ENCODE results near the gene SART1.
"Not testable (repeated sequence)": the region's sequence is repeated elsewhere in the genome, so short reads cannot be mapped to it uniquely, and the experiment has no call there.

Gene SART1

DNA sequence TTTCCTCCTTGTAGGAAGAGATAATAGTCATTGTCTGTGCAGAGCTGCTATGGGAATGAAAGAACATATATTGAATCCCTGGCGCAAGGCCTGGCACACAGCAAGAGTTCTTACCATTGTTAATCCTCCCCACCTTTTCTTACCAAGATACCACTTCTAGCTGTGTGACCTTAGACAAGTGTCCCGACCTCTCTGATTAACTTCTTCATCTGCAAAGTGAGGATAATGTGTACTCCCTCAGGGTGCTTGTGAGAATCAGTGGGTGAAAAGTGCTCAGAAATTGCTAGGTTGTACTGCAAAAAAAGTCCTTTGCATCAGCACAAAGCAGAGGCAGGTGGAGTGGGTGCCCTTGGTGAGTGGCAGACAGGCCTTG, 46.5 kb downstream of the SART1 start:
- H2BK12ac ChIP-seq (ENCODE audit: low read length in 2 of 2): no peak overlapping the region
- H2AFZ ChIP-seq (ENCODE audit: low read depth, low read length): no peak overlapping the region
- H3K27me3 ChIP-seq (ENCODE audit: control insufficient read depth in 1 of 2, insufficient read depth in 1 of 2, low read length in 2 of 2): peaks cover 4 to 18% of the 10 kb centered on the region in 2 experiments
- H3K4me1 ChIP-seq (ENCODE audit: control insufficient read depth, insufficient read depth, low read depth, low read length): peaks cover 21% of the 10 kb centered on the region
- no peak overlapping the region for H4K8ac ChIP-seq (ENCODE audit: low read length)
- peaks cover 22 to 26% of the 10 kb centered on the region in 2 experiments for H3K36me3 ChIP-seq (ENCODE audit: control insufficient read depth in 1 of 2, insufficient read depth in 2 of 2, low read depth in 1 of 2, low read length in 2 of 2)
- WGBS: 69% methylated on average over 2 of the region's 2 CpGs
- H2BK15ac ChIP-seq (ENCODE audit: low read depth, poor library complexity, severe bottlenecking): no peak overlapping the region
- H3K14ac ChIP-seq (ENCODE audit: low read length in 2 of 2): no peak overlapping the region
- H3K23ac ChIP-seq (ENCODE audit: low read length in 2 of 2): no peak overlapping the region
- peaks cover 7% of the 10 kb centered on the region for H3K79me1 ChIP-seq (replicated peaks; ENCODE audit: low read length, poor library complexity, severe bottlenecking)
- no peak overlapping the region for H2BK5ac ChIP-seq (ENCODE audit: low read depth, low read length, poor library complexity, severe bottlenecking)
- no peak for DNase-seq
- no peaks in the 10 kb centered on the region for H3K9me3 ChIP-seq (ENCODE audit: control insufficient read depth, low read length)
- H3K18ac ChIP-seq (ENCODE audit: low read depth in 1 of 2, low read length in 2 of 2): no peak overlapping the region
- H3K9ac ChIP-seq (ENCODE audit: low read length): no peak overlapping the region
- H2AK5ac ChIP-seq (ENCODE audit: low read length, severe bottlenecking): no peak overlapping the region
- H3K4me3 ChIP-seq (ENCODE audit: insufficient read depth in 1 of 2, low read depth in 1 of 2, low read length in 2 of 2): no peak overlapping the region
- no peak overlapping the region for H3K4me2 ChIP-seq (ENCODE audit: low read length, poor library complexity, severe bottlenecking)
- H3K27ac ChIP-seq (ENCODE audit: low read length, poor library complexity, severe bottlenecking): no peak overlapping the region
- no peak overlapping the region for H3K4ac ChIP-seq (ENCODE audit: low read depth in 1 of 2, low read length in 2 of 2)
- H2BK120ac ChIP-seq (ENCODE audit: low read depth, low read length): no peak overlapping the region
- H4K91ac ChIP-seq (ENCODE audit: low read length): no peak overlapping the region

DNA sequence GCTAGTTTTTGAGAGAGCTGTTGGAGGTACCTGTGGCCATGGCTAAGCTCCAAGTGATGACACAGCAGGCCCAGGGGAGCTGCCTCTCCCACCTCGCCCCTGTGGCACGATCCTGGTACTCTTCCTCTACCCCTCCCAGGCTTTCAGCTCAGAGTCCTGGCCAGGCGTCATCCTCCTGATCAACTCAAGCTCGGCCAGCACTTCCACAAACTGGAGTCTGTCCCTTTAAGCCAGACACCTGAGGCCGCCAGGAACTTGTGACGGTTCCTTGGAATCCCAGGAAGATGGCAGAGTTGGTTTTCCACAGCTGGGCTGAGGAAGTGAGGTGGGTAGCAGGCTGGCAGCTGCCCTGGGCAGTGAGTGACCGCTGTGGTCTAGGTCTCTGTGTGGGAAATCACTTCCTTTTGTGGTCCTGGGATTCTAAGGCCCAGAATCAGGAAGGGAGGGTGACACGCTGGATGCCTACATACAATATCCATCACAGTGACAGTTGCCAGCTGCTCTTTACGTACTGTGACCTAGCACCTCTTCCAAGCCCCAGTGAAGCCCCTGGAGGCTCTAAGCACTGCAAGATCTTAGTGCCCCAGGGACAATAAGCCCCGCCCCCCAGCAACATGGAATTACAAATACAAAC, 47.1 kb downstream of the SART1 start:
- Histone ChIP-seq H3K4me2 (ENCODE audit: low read length, poor library complexity, severe bottlenecking) (no peak overlapping the region), H2BK12ac (ENCODE audit: low read length in 2 of 2) (peak overlapping the region in 1 of 2 experiments; percentile 21), H2BK15ac (ENCODE audit: low read depth, poor library complexity, severe bottlenecking) (no peak overlapping the region), H4K91ac (ENCODE audit: low read length) (no peak overlapping the region), H3K18ac (ENCODE audit: low read depth in 1 of 2, low read length in 2 of 2) (no peak overlapping the region), H2AK5ac (ENCODE audit: low read length, severe bottlenecking) (no peak overlapping the region), H3K27me3 (ENCODE audit: control insufficient read depth in 1 of 2, insufficient read depth in 1 of 2, low read length in 2 of 2) (peaks cover 4 to 20% of the 10 kb centered on the region in 2 experiments), H3K27ac (ENCODE audit: low read length, poor library complexity, severe bottlenecking) (no peak overlapping the region), H2AFZ (ENCODE audit: low read depth, low read length) (peak overlapping the region; percentile 54), H2BK120ac (ENCODE audit: low read depth, low read length) (no peak overlapping the region), H4K8ac (ENCODE audit: low read length) (peak overlapping the region; percentile 45), H3K79me1 (replicated peaks; ENCODE audit: low read length, poor library complexity, severe bottlenecking) (peaks cover 7% of the 10 kb centered on the region), H3K36me3 (ENCODE audit: control insufficient read depth in 1 of 2, insufficient read depth in 2 of 2, low read depth in 1 of 2, low read length in 2 of 2) (peaks cover 22 to 25% of the 10 kb centered on the region in 2 experiments), H3K4me1 (ENCODE audit: control insufficient read depth, insufficient read depth, low read depth, low read length) (peaks cover 17% of the 10 kb centered on the region), H3K23ac (ENCODE audit: low read length in 2 of 2) (no peak overlapping the region), H3K4me3 (ENCODE audit: insufficient read depth in 1 of 2, low read depth in 1 of 2, low read length in 2 of 2) (no peak overlapping the region), H2BK5ac (ENCODE audit: low read depth, low read length, poor library complexity, severe bottlenecking) (no peak overlapping the region), H3K4ac (ENCODE audit: low read depth in 1 of 2, low read length in 2 of 2) (no peak overlapping the region), H3K9ac (ENCODE audit: low read length) (no peak overlapping the region), H3K9me3 (ENCODE audit: control insufficient read depth, low read length) (no peaks in the 10 kb centered on the region), H3K14ac (ENCODE audit: low read length in 2 of 2) (no peak overlapping the region)
- DNase-seq: no peak
- WGBS: 67% methylated on average over 8 of the region's 10 CpGs

DNA sequence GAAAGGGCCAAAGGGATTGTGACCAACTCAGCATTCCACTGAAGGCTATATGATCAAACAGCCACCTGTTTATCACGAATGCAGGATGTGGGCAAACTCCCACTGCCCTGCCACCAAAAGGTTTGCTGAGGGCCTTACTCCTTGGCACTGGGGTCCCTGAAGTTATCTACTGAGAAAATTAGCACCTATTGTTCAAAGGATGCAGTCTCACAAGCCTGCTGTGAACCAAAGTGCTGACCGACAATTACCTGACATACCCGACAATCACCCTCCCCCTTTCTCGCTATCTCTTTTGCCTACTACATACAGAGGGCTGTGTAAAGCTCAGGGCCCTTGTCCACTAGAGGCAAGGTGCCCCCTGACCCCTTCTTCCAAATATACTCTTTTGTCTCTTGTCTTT, 48.5 kb downstream of the SART1 start:
- H3K79me1 ChIP-seq (replicated peaks; ENCODE audit: low read length, poor library complexity, severe bottlenecking); H4K8ac ChIP-seq (ENCODE audit: low read length); H2BK12ac ChIP-seq (ENCODE audit: low read length in 2 of 2); H2BK15ac ChIP-seq (ENCODE audit: low read depth, poor library complexity, severe bottlenecking); H3K18ac ChIP-seq (ENCODE audit: low read depth in 1 of 2, low read length in 2 of 2); H2AK5ac ChIP-seq (ENCODE audit: low read length, severe bottlenecking); H2BK5ac ChIP-seq (ENCODE audit: low read depth, low read length, poor library complexity, severe bottlenecking); H2AFZ ChIP-seq (ENCODE audit: low read depth, low read length); H3K9ac ChIP-seq (ENCODE audit: low read length); H3K4me2 ChIP-seq (ENCODE audit: low read length, poor library complexity, severe bottlenecking); H3K14ac ChIP-seq (ENCODE audit: low read length in 2 of 2); H3K4ac ChIP-seq (ENCODE audit: low read depth in 1 of 2, low read length in 2 of 2); H4K91ac ChIP-seq (ENCODE audit: low read length); H2BK120ac ChIP-seq (ENCODE audit: low read depth, low read length); H3K4me3 ChIP-seq (ENCODE audit: insufficient read depth in 1 of 2, low read depth in 1 of 2, low read length in 2 of 2); H3K23ac ChIP-seq (ENCODE audit: low read length in 2 of 2); DNase-seq; H3K27ac ChIP-seq (ENCODE audit: low read length, poor library complexity, severe bottlenecking); H3K9me3 ChIP-seq (ENCODE audit: control insufficient read depth, low read length): not testable (repeated sequence)
- H3K27me3 ChIP-seq (ENCODE audit: control insufficient read depth in 1 of 2, insufficient read depth in 1 of 2, low read length in 2 of 2): peaks cover 4 to 20% of the 10 kb centered on the region in 2 experiments
- H3K4me1 ChIP-seq (ENCODE audit: control insufficient read depth, insufficient read depth, low read depth, low read length): peaks cover 20% of the 10 kb centered on the region
- WGBS: 39% methylated on average over 4 of the region's 4 CpGs
- H3K36me3 ChIP-seq (ENCODE audit: control insufficient read depth in 1 of 2, insufficient read depth in 2 of 2, low read depth in 1 of 2, low read length in 2 of 2): peaks cover 11 to 14% of the 10 kb centered on the region in 2 experiments

DNA sequence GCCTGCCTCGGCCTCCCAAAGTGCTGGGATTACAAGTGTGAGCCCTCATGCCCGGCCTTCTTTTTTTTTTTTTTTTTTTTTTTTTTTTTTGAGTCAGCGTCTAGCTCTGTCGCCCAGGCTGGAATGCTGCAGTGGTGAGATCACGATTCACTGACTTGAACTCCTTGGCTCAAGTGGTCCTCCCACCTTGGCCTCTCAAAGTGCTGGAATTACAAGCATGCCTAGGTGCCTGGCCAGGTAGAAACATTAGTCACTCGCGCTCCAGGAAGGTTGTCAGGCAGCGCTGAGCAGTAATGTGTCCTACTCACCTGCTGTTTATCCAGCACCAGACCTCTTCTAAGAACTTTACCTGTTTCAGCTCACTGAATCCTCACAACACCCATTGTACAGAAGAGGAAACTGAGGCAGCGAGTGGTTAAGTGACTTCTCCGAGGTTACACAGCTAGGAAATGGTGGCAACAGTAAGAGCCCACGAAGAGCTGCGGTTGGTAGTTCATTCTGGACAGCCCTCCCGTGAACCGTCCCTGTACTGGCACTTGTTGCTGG, 49.8 kb downstream of the SART1 start:
- H3K9me3 ChIP-seq (ENCODE audit: control insufficient read depth, low read length): no peaks in the 10 kb centered on the region
- no peak overlapping the region for H2BK120ac ChIP-seq (ENCODE audit: low read depth, low read length)
- no peak overlapping the region for H3K9ac ChIP-seq (ENCODE audit: low read length)
- H3K36me3 ChIP-seq (ENCODE audit: control insufficient read depth in 1 of 2, insufficient read depth in 2 of 2, low read depth in 1 of 2, low read length in 2 of 2): peaks cover 0 to 6% of the 10 kb centered on the region in 2 experiments
- no peak overlapping the region for H3K4me3 ChIP-seq (ENCODE audit: insufficient read depth in 1 of 2, low read depth in 1 of 2, low read length in 2 of 2)
- H4K91ac ChIP-seq (ENCODE audit: low read length): no peak overlapping the region
- WGBS: 46% methylated on average over 14 of the region's 14 CpGs
- H2AFZ ChIP-seq (ENCODE audit: low read depth, low read length): no peak overlapping the region
- H3K4me1 ChIP-seq (ENCODE audit: control insufficient read depth, insufficient read depth, low read depth, low read length): peaks cover 31% of the 10 kb centered on the region
- H2BK15ac ChIP-seq (ENCODE audit: low read depth, poor library complexity, severe bottlenecking): peak overlapping the region; percentile 33
- H3K4me2 ChIP-seq (ENCODE audit: low read length, poor library complexity, severe bottlenecking): no peak overlapping the region
- H3K23ac ChIP-seq (ENCODE audit: low read length in 2 of 2): peak overlapping the region in 1 of 2 experiments; percentile 51
- peak overlapping the region; percentile 30 for H4K8ac ChIP-seq (ENCODE audit: low read length)
- H2BK12ac ChIP-seq (ENCODE audit: low read length in 2 of 2): no peak overlapping the region
- H2AK5ac ChIP-seq (ENCODE audit: low read length, severe bottlenecking): no peak overlapping the region
- peak overlapping the region in 1 of 2 experiments; percentile 26 for H3K14ac ChIP-seq (ENCODE audit: low read length in 2 of 2)
- H3K18ac ChIP-seq (ENCODE audit: low read depth in 1 of 2, low read length in 2 of 2): no peak overlapping the region
- H3K79me1 ChIP-seq (replicated peaks; ENCODE audit: low read length, poor library complexity, severe bottlenecking): no peaks in the 10 kb centered on the region
- H3K27me3 ChIP-seq (ENCODE audit: control insufficient read depth in 1 of 2, insufficient read depth in 1 of 2, low read length in 2 of 2): peaks cover 4 to 20% of the 10 kb centered on the region in 2 experiments
- H3K27ac ChIP-seq (ENCODE audit: low read length, poor library complexity, severe bottlenecking): no peak overlapping the region
- H3K4ac ChIP-seq (ENCODE audit: low read depth in 1 of 2, low read length in 2 of 2): peak overlapping the region in 1 of 2 experiments; percentile 41
- peak; percentile 61 for DNase-seq
- H2BK5ac ChIP-seq (ENCODE audit: low read depth, low read length, poor library complexity, severe bottlenecking): no peak overlapping the region
